ENCODE results near the gene CFAP20DC.

CFAP20DC gene

DNA sequence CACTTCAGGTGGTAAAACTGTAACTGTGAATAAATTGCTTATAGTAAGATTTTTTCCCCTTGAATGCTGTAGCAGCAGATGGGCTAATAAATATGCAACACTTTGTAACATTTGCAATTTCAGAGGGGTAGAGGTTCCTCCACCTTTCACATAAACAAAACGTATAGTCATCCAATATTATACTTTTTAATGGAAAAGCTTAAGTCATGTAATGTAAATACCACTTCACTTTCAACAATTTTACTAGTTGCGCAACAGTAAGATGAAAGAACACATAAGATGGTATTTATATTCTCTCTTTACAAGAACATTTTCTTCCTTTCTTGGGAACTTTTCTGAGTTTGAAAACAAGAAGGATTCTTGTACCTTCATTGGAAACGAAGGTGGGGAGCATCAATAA, 326.7 kb downstream of the CFAP20DC start:
- no peaks in the 10 kb centered on the region for H3K36me3 ChIP-seq (ENCODE audit: insufficient read depth)
- no peaks in the 10 kb centered on the region for H3K79me2 ChIP-seq (ENCODE audit: insufficient read depth, low read depth)
- no peaks in the 10 kb centered on the region for H4K20me1 ChIP-seq (ENCODE audit: insufficient read depth)
- H3K27ac ChIP-seq = no peak overlapping the region
- no peak overlapping the region for H3K4me2 ChIP-seq
- H3K4me3 ChIP-seq (IDR thresholded peaks at IDR 0.05; ENCODE audit: insufficient read depth, low read depth, low read length) = no peak overlapping the region
- H3K27me3 ChIP-seq (ENCODE audit: insufficient read depth, low read depth) = no peaks in the 10 kb centered on the region
- no peak overlapping the region for H3K9ac ChIP-seq
- no peaks in the 10 kb centered on the region for H3K4me1 ChIP-seq (ENCODE audit: low read depth, poor library complexity, severe bottlenecking)
- TF ChIP-seq CTCF (conservative IDR thresholded peaks at IDR 0.05; ENCODE audit: low read depth, low read length) = no peak
- no peak overlapping the region for H2AFZ ChIP-seq (ENCODE audit: low read depth)

- no peaks in the 10 kb centered on the region for H3K27me3 ChIP-seq (ENCODE audit: insufficient read depth, low read depth)
- no peaks in the 10 kb centered on the region for H4K20me1 ChIP-seq (ENCODE audit: insufficient read depth)
- H2AFZ ChIP-seq (ENCODE audit: low read depth) = no peak overlapping the region
- no peak overlapping the region for H3K9ac ChIP-seq
- H3K4me2 ChIP-seq = no peak overlapping the region
- H3K36me3 ChIP-seq (ENCODE audit: insufficient read depth) = no peaks in the 10 kb centered on the region
- H3K4me3 ChIP-seq (IDR thresholded peaks at IDR 0.05; ENCODE audit: insufficient read depth, low read depth, low read length) = no peak overlapping the region
- no peak for TF ChIP-seq CTCF (conservative IDR thresholded peaks at IDR 0.05; ENCODE audit: low read depth, low read length)
- no peaks in the 10 kb centered on the region for H3K79me2 ChIP-seq (ENCODE audit: insufficient read depth, low read depth)
- no peaks in the 10 kb centered on the region for H3K4me1 ChIP-seq (ENCODE audit: low read depth, poor library complexity, severe bottlenecking)
- H3K27ac ChIP-seq = no peak overlapping the region
These were observed 327.3 kb downstream of the CFAP20DC start for GRCh38 chr3:58722561-58722960.

DNA sequence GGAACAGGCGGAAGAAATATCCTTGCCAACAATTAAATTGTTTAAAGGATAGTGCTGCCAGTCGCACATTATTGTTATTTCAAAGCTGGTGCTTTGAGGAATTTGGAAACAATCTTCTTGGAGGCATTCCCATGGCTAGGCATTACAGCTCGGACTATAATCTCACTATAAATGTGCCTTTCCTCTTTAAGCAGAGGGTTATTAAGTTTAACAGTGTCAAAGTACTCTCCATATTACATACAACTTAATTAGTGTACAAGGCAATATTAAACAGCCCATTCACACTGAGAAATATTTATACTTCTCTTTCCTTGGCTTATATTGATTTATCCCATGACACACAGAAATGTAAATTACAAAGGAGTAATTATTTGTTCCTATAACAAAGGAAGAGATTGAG, 329.3 kb downstream of the CFAP20DC start:
- Histone ChIP-seq H4K20me1 (ENCODE audit: insufficient read depth) (no peaks in the 10 kb centered on the region), H3K27ac (no peak overlapping the region), H3K4me1 (ENCODE audit: low read depth, poor library complexity, severe bottlenecking) (no peaks in the 10 kb centered on the region), H2AFZ (ENCODE audit: low read depth) (no peak overlapping the region), H3K4me3 (IDR thresholded peaks at IDR 0.05; ENCODE audit: insufficient read depth, low read depth, low read length) (no peak overlapping the region), H3K79me2 (ENCODE audit: insufficient read depth, low read depth) (no peaks in the 10 kb centered on the region), H3K36me3 (ENCODE audit: insufficient read depth) (no peaks in the 10 kb centered on the region), H3K9ac (no peak overlapping the region), H3K4me2 (no peak overlapping the region), H3K27me3 (ENCODE audit: insufficient read depth, low read depth) (no peaks in the 10 kb centered on the region)
- TF ChIP-seq CTCF (conservative IDR thresholded peaks at IDR 0.05; ENCODE audit: low read depth, low read length) = no peak

- Histone ChIP-seq H3K27ac (no peak overlapping the region), H3K27me3 (ENCODE audit: insufficient read depth, low read depth) (no peaks in the 10 kb centered on the region), H3K9ac (no peak overlapping the region), H4K20me1 (ENCODE audit: insufficient read depth) (no peaks in the 10 kb centered on the region), H3K79me2 (ENCODE audit: insufficient read depth, low read depth) (no peaks in the 10 kb centered on the region), H2AFZ (ENCODE audit: low read depth) (no peak overlapping the region), H3K4me1 (ENCODE audit: low read depth, poor library complexity, severe bottlenecking) (no peaks in the 10 kb centered on the region), H3K36me3 (ENCODE audit: insufficient read depth) (no peaks in the 10 kb centered on the region), H3K4me3 (IDR thresholded peaks at IDR 0.05; ENCODE audit: insufficient read depth, low read depth, low read length) (no peak overlapping the region), H3K4me2 (no peak overlapping the region)
- no peak for TF ChIP-seq CTCF (conservative IDR thresholded peaks at IDR 0.05; ENCODE audit: low read depth, low read length)
These were observed 330.1 kb downstream of the CFAP20DC start for GRCh38 chr3:58719684-58720083.
